ENCODE data around the gene C11orf98.
"Not testable (repeated sequence)": the region's sequence is repeated elsewhere in the genome, so short reads cannot be mapped to it uniquely, and the experiment has no call there.

The C11orf98 gene

DNA sequence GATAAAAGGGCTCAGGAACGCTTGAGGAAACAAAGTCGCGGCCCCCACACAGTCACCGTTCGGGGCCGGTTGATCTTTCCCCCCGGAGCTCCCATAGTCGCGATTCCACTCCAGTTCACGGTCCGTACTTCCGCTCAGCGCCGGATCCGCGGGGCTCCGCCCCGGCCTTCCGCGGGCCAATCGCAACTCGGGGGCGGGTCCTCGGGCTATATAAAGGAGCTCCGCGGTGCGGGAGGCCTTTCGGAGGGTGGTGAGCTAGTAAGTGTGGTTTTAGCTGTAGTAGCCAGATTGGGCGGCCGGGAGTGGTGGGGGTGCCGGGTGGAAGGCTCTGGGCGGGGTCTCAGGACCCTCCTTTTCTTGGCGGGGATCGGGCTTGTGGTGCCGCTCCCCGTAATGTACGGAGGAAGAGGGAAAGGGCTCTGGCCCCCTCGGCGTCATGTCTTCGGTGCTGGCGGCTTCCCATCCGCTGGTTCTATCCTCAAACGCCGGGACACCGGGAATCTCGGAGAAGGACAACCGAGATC lies at the start of gene C11orf98, which contains the start of gene CSKMT:
Gene C11orf98 (minus strand): TSS at position 136 of the 524 bp plus-strand sequence. CDS start 41 bp downstream, at position 95.
Gene CSKMT (plus strand): TSS at position 238 of the 524 bp plus-strand sequence. CDS start 568 bp downstream, outside the sequence.
- DNase-seq = peak; percentile 95

DNA sequence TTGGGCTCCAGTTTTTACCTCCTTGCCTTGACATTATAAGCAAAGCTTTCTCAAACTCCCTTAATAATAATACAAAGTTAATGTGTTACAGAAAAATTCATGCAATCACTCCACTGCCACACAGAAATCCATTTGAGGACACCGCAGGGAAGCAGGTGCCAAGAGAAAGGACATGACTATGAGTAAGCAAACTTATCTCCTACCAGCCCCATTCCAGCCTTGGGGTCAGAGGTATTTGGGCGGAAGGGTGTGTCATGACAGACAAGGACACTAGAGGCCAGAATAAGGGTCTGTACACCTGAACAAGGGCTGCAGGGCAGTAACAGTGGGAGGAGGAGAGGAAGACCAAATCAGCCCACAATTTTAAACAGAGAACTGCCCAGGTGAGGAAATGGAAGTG lies 48.3 kb upstream of the C11orf98 start:
- no peak for DNase-seq

DNA sequence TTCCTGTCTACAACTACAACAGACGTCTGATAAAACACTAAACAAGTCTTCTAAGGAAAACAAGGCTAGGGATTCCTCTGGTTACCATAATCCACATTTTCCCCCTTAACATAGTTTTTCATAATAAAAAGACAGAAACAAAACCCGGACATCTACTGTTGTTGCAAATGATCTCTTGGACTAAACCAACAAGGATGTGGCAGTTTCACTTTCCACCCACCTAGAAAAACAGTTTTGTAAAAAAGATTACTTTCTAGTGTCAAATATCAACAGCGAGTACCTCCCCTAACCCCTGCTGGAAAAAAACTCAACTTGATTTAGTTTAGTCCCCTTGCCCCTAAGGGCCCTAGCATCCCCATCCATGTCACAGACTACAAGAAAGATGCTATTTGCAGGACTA lies 47.9 kb upstream of the C11orf98 start:
- no peak for DNase-seq

DNA sequence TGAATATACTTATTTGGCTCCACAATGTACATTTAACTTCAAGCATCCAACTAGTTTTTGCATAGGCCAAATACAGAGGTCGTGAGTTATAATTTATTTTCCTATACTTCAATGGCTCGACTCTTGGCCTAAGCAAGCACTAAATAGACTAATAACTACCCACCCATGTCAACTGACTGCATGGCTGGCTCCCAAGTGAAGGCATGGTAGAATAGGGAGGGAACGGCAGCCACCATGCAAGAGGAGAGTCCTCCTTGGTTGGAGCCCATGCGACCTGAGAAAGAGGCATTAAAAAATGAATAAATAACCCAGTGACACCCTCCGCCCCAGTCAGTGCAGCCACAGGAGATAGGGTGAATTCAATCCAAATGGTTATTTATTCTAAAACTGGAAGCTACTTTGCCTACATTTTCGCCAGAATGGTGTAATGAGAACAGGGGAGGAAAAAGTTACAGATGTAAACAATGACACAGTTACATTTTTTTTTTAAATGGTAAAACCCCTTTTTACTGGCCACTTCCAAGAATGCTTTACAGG lies 47.3 kb upstream of the C11orf98 start:
- DNase-seq = no peak

GRCh38 chr11:62710001-62710345 lies 45.0 kb upstream of the C11orf98 start:
- no peak for DNase-seq

- DNase-seq = peak; percentile 98
Measured at GRCh38 chr11:62709247-62710000, 44.4 kb upstream of the C11orf98 start.

DNA sequence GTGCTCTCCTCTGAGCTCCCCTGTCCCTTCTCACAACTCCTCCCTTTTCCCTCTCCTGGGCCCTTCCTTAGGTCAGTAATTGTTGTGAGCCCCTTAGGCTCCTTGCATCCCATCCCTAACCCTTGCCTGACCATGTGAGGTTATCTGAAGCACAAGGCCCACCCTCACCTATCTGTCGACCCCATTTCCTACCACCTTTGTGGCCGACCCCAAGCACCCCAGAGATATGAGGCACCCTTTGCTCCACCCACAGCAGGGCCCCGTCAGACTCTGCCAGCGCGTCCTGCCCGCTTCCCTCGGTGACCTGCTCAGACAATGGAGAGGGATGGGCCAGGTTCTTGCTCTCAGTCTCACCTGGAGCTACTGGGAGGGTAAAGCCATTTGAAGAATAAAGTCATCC lies 43.8 kb upstream of the C11orf98 start:
- no peak for DNase-seq

DNA sequence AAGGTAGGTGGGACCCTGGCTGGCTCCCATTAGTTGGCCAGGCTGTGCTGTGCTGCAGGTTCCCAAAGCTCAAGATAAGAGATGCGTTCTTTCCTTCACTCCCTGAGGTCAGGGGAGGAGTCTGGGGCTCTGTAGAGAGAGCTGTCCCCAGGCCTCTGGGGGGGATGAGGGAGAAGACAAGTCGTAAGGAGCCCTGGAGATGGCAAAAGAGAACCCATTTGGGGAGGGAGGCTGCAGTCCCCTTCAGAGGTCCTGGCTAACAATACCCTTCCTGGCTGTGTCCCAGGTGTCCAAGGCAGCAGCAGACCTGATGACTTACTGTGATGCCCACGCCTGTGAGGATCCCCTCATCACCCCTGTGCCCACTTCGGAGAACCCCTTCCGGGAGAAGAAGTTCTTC lies 43.4 kb upstream of the C11orf98 start:
- no peak for DNase-seq

DNA sequence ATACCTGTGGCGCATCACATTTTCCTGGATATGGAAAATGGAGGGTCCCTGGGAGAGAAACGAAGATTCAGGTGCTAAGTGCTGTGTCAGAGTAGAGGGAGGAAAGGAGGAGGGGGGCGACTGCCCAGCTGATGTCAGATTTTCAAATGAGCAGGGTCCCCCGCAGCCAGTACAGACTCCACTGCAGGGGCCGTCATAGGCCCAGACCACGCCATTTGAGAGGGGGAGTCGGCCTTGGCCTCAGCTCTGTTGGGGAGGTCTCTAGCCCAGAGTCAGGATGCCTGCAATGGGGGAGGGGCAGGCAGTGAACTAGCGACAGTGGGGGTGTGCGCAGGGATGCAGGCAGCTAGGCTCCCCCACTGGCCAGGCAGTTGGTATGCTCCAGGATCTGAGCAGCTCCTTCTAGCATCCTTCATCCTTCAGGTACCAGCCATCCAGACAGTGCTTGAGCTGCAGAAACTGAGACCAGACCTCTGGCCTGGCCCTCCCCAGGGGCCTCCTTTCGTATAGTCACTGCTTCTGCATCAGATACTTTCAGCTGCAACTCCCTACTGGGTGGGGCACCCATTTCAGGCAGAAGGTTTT lies 42.4 kb upstream of the C11orf98 start, which contains the start of the genes BSCL2 and GNG3:
Gene BSCL2 (minus strand): TSS at position 148 of the 585 bp plus-strand sequence. CDS start 229 bp downstream, outside the sequence.
Gene GNG3 (plus strand): TSS at position 400 of the 585 bp plus-strand sequence. CDS start 620 bp downstream, outside the sequence.
- DNase-seq = no peak

DNA sequence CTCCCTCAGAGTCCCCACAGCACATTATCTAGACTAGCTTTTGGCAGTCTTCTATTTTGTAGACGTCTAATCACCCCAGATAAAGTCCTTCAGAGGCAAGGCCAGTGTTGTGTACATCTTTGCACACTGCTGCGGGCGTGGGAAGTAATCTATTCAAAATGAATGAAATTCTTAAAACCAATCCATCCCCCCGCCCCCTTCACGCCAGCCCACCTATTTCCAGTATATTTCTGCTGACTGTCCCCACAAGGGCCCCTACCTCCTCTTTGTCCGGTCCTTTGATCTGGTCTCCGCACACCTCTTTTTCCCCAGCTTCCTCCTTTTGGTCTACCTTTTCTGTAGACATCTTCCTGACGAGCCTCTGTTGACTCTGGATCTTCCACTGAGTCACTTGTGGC lies 41.8 kb upstream of the C11orf98 start:
- DNase-seq = no peak

GRCh38 chr11:62705880-62706849 lies 41.2 kb upstream of the C11orf98 start:
- peak; percentile 92 for DNase-seq

- DNase-seq = no peak
Measured at GRCh38 chr11:62705413-62705812, 40.4 kb upstream of the C11orf98 start.

- DNase-seq = not testable (repeated sequence)
Measured at GRCh38 chr11:62703921-62704320, 38.9 kb upstream of the C11orf98 start.

DNA sequence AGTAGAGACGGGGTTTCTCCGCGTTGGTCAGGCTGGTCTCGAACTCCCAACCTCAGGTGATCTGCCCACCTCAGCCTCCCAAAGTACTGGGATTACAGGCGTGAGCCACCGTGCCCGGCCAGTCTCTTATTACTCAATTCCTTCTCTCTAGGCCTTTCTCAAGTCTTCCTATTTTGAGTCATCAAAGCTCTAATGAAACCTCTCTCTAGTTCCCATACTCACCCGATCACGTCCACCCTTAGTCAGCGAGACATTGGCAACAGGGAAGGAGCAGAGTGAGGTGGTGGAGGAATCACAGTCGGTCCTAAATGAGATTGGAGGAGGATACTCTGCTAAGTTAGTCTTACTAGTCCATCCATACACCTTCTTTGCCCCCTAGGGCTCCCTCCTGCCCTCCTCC lies 37.2 kb upstream of the C11orf98 start:
- no peak for DNase-seq

GRCh38 chr11:62694455-62695167 lies 29.6 kb upstream of the C11orf98 start:
- DNase-seq = peak; percentile 51

- not testable (repeated sequence) for DNase-seq
Measured at GRCh38 chr11:62693624-62694023, 28.6 kb upstream of the C11orf98 start.

GRCh38 chr11:62689421-62690183 lies 24.6 kb upstream of the C11orf98 start, which contains the start of gene LRRN4CL:
Gene LRRN4CL (minus strand): TSS chr11:62689530. CDS start chr11:62688508, 1,022 bp downstream.
- DNase-seq = no peak

- DNase-seq = no peak
Measured at GRCh38 chr11:62688491-62688890, 23.5 kb upstream of the C11orf98 start.

DNA sequence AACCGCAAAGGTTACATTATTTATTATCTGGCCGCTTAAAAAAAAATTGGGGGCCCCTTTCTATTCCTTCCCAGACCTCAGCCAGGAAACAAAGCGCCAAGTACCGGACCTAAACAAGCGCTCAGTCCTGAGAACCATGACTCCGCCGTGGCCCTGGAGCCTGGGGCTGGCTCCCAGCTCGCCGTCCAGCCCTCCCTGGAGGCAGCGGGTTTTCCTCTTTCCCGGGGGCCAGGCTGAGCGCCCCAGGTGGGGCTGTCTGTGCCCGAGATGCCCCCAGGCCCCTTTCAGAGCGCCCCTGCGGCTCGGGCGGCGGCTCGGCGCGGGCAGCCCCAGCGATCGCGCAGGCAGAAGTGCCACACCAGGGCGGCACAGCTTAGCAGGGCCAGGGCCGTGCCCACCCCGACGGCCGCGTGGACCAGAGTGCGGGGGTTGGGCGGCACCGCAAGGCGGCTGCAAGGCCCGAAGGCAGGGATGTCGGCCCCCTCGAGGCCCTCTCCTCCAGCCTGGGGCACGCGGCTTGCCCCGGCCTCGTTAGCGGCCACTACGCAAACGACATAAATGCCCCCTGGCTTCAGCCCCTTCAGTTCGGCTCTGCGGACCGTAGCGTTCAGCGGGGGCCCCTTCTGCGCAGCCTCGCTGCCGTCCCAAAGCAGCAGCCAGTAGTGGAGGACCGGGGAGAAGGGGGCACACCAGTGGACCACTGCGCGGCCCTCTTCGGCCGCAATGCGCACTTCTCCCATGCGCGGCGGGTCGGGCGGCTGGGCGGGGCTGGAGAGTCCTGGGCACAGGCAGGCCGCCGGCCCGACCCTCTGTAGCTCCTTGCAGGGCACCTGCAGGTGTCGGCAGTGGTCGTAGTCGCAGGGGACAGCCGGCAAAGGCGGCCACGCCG lies 22.7 kb upstream of the C11orf98 start:
- DNase-seq = no peak

DNA sequence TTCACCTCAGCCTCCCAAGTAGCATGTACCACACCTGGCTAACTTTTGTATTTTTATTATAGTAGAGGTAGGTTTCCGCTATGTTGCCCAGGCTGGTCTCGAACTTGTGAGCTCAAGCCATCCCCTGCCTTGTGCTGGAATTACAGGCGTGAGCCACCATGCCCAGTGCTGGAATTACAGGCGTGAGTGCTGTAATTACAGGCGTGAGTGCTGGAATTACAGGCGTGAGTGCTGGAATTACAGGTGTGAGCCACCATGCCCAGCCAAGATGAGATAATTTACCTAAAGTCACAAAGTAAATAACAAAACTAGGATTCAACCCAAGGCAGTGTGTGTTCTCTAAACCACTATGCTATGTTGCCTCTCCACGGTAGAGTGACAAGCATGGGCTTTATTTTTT lies 17.5 kb upstream of the C11orf98 start:
- no peak for DNase-seq

All from NCI-H526 treated with DMSO at 0.1 percent for 48 hours (cell line).